HepG2 (cell line): Measurements from ENCODE around the gene C1QBP. TPM values are rescaled to one million over a fixed set of nuclear protein-coding genes. Genes with fewer than 3 reads are reported as not detected.

ENCODE experiments used
- DR1 ChIP-seq: sonication (generic); formaldehyde crosslinking; IDR thresholded peaks from 2 replicates; pipeline ENCODE4 v1.8.0; 2021; ENCODE audit warnings: mild to moderate bottlenecking, missing genetic modification reagents, inconsistent platforms
- EP300 ChIP-seq, 3 experiments: sonication (generic) in 1 of 3; formaldehyde crosslinking in 1 of 3; IDR thresholded peaks; 2 replicates each; pipeline versions ENCODE4 v1.5.1 to v1.6.1; 2011 to 2020; ENCODE audit warnings: low read depth in 2 of 3, low read length in 2 of 3, borderline replicate concordance in 1 of 3, improper control_type of control experiment in 1 of 3, mild to moderate bottlenecking in 1 of 3, missing genetic modification reagents in 1 of 3, moderate library complexity in 1 of 3
- GABPA ChIP-seq, 2 experiments: IDR thresholded peaks; 2 replicates each; pipeline ENCODE4 v1.6.1; 2011 to 2016; ENCODE audit warnings: low read depth in 2 of 2, low read length in 1 of 2, missing biosample characterization in 1 of 2, missing genetic modification characterization in 1 of 2
- HMG20B ChIP-seq: conservative IDR thresholded peaks from 2 replicates; pipeline ENCODE4 v1.6.1; 2016; ENCODE audit warnings: missing genetic modification reagents, missing compliant biosample characterization
- HOXA5 ChIP-seq: sonication (generic); formaldehyde crosslinking; IDR thresholded peaks from 2 replicates; pipeline ENCODE4 v1.4.0; 2020; ENCODE audit warnings: missing genetic modification reagents
- KAT2B ChIP-seq: fragments of 150-350 bp; IDR thresholded peaks from 2 replicates; pipeline ENCODE4 v1.6.1; 2014; ENCODE audit warnings: low read depth, low read length, borderline replicate concordance
- KAT7 ChIP-seq: IDR thresholded peaks from 2 replicates; pipeline ENCODE4 v1.6.1; 2018; ENCODE audit warnings: borderline replicate concordance, missing compliant biosample characterization
- NFE2L2 ChIP-seq: fragments of 150-350 bp; IDR thresholded peaks from 2 replicates; pipeline ENCODE4 v1.6.1; 2014; ENCODE audit warnings: low read length
- PHF21A ChIP-seq: sonication (generic); formaldehyde crosslinking; IDR thresholded peaks from 2 replicates; pipeline ENCODE4 v1.5.0; 2020; ENCODE audit warnings: mild to moderate bottlenecking, missing genetic modification reagents
- POLR2AphosphoS2 ChIP-seq: IDR thresholded peaks from 2 replicates; pipeline ENCODE4 v1.6.1; 2011; ENCODE audit warnings: low read depth, low read length, improper control_type of control experiment
- ZC3H4 ChIP-seq: sonication (generic); formaldehyde crosslinking; IDR thresholded peaks from 2 replicates; pipeline ENCODE4 v1.4.0; 2020; ENCODE audit warnings: missing genetic modification reagents, borderline replicate concordance
- ZNF12 ChIP-seq: sonication (generic); formaldehyde crosslinking; IDR thresholded peaks from 2 replicates; pipeline ENCODE4 v1.5.0; 2020; ENCODE audit warnings: missing genetic modification reagents
- ZNF329 ChIP-seq: sonication (generic); formaldehyde crosslinking; IDR thresholded peaks from 2 replicates; pipeline ENCODE4 v1.9.0; 2021; ENCODE audit warnings: low read depth, mild to moderate bottlenecking, missing genetic modification reagents
- ZNF772 ChIP-seq: sonication (generic); formaldehyde crosslinking; IDR thresholded peaks from 2 replicates; pipeline ENCODE4 v1.5.0; 2020; ENCODE audit warnings: mild to moderate bottlenecking, missing genetic modification reagents
- ZNF879 ChIP-seq: sonication (generic); formaldehyde crosslinking; IDR thresholded peaks from 2 replicates; pipeline ENCODE4 v1.8.1; 2023; ENCODE audit warnings: missing genetic modification reagents
- ZNF883 ChIP-seq: sonication (generic); formaldehyde crosslinking; IDR thresholded peaks from 2 replicates; pipeline ENCODE4 v1.5.1; 2020; ENCODE audit warnings: mild to moderate bottlenecking, missing genetic modification reagents; ENCODE audit errors: not compliant biosample characterization
- ZSCAN9 ChIP-seq: IDR thresholded peaks from 2 replicates; pipeline ENCODE4 v1.6.1; 2016; ENCODE audit warnings: borderline replicate concordance
- polyA plus RNA-seq, 8 experiments: library from polyadenylated mRNA; depleted of rRNA in 3 of 8; stranded (reverse) in 7 of 8; unstranded in 1 of 8; fragments of >200 nt; fragmentation: Illumina TruSeq in 4 of 8; extraction: Trizol in 4 of 8; gene quantifications; 2 replicates each; pipeline versions ENCODE4 v1.2.1 to v1.2.3, GENCODE V29; 2011 to 2016; ENCODE audit warnings: low read depth in 4 of 8, missing spikeins in 1 of 8, mixed read lengths in 1 of 8; ENCODE audit not compliant: insufficient read depth in 1 of 8
- total RNA-seq, 5 experiments: library from RNA; depleted of rRNA; stranded (reverse); fragments of >200 nt; fragmentation: Illumina TruSeq; extraction: Trizol; gene quantifications; 2 replicates each; pipeline ENCODE4 v1.2.3, GENCODE V29; 2016; ENCODE audit warnings: low read depth in 1 of 5
- TF ChIP-seq, protein P1 (sequence below): sonication (generic); formaldehyde crosslinking; IDR thresholded peaks from 2 replicates; pipeline ENCODE4 v1.8.0; 2022; ENCODE audit warnings: mild to moderate bottlenecking, missing genetic modification reagents; ENCODE audit not compliant: insufficient replicate concordance
- TF ChIP-seq, protein P2 (sequence below): sonication (generic); formaldehyde crosslinking; IDR thresholded peaks from 2 replicates; pipeline ENCODE4 v1.4.0; 2020; ENCODE audit warnings: missing genetic modification reagents, borderline replicate concordance
- TF ChIP-seq, protein P3 (sequence below): sonication (generic); formaldehyde crosslinking; IDR thresholded peaks from 2 replicates; pipeline ENCODE4 v1.4.0; 2020; ENCODE audit warnings: missing genetic modification reagents
- TF ChIP-seq, protein P4 (sequence below): IDR thresholded peaks from 2 replicates; pipeline ENCODE4 v1.6.1; 2016; ENCODE audit warnings: mild to moderate bottlenecking, missing biosample characterization, missing genetic modification reagents

C1QBP gene
- total and polyA plus RNA-seq, 2 of the 13 experiments (the other 11 are each of a cell fraction or from before 2014, with no cell fraction given): 219 to 680 TPM

DNA sequence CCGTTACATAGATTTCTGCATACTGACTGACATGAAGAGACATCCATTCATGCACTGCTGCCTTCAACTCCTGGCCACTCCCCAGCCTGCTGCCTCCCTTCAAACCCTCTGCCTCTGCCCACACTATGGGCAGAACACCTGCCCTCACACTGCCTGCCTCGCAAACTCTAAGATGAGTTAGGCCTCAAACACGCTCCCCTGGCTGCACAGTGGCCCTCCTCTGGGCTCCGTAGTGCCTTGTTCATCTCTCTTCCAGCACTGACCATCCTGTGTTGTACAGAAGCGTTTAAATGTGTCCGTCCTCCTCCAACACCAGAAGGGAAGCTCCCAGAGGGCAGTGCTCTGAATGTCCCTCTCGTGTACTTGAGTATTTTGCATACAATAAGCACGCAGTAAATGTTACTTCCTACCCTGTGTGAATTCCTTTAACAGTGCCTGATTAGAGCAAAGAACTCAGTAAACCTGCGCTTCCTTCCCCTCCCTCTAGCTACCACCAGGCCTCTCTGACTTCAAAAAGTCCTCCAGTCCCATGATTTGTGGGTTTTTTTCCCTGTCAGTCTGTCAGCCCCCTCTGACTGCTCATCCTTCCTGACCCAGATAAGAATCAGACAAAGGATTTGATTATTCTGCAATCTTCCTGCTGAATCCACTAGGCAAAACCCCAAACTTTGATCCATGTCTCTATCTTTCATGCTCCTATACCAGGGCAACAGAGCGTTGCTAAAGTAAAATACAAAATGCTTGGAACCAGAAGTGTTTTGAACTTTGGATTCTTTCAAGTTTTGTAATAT, 26.0 kb upstream of the C1QBP start (continued):
- TF ChIP-seq, protein P1, sequence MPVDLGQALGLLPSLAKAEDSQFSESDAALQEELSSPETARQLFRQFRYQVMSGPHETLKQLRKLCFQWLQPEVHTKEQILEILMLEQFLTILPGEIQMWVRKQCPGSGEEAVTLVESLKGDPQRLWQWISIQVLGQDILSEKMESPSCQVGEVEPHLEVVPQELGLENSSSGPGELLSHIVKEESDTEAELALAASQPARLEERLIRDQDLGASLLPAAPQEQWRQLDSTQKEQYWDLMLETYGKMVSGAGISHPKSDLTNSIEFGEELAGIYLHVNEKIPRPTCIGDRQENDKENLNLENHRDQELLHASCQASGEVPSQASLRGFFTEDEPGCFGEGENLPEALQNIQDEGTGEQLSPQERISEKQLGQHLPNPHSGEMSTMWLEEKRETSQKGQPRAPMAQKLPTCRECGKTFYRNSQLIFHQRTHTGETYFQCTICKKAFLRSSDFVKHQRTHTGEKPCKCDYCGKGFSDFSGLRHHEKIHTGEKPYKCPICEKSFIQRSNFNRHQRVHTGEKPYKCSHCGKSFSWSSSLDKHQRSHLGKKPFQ (CRISPR knock-in tag): no peak
- TF ChIP-seq ZC3H4 (no peak), ZSCAN9 (CRISPR knock-in tag) (no peak), ZNF12 (no peak), HOXA5 (CRISPR knock-in tag) (no peak), ZNF879 (CRISPR knock-in tag) (no peak), EP300 (IDR thresholded peaks at IDR 0.05; ENCODE audit: low read depth in 2 of 2, low read length in 2 of 2) (peak in 1 of 2 experiments; percentile 35; a peak in 1 of 4 replicates), EP300 (CRISPR knock-in tag; IDR thresholded peaks at IDR 0.05; ENCODE audit: borderline replicate concordance) (0 out of 2 replicates have a peak, but pooled peaks have one; percentile 8), PHF21A (CRISPR knock-in tag) (peak; percentile 73; the same call in 1 of the 2 replicates), ZNF883 (CRISPR knock-in tag) (no peak), GABPA (IDR thresholded peaks at IDR 0.05; ENCODE audit: low read depth, low read length) (no peak), GABPA (CRISPR knock-in tag; IDR thresholded peaks at IDR 0.05; ENCODE audit: low read depth) (no peak), ZNF329 (no peak), NFE2L2 (no peak), KAT7 (CRISPR knock-in tag) (no peak), HMG20B (no peak), ZNF772 (CRISPR knock-in tag) (no peak), DR1 (CRISPR knock-in tag) (no peak), KAT2B (no peak), POLR2AphosphoS2 (no peak)
- TF ChIP-seq, protein P2, sequence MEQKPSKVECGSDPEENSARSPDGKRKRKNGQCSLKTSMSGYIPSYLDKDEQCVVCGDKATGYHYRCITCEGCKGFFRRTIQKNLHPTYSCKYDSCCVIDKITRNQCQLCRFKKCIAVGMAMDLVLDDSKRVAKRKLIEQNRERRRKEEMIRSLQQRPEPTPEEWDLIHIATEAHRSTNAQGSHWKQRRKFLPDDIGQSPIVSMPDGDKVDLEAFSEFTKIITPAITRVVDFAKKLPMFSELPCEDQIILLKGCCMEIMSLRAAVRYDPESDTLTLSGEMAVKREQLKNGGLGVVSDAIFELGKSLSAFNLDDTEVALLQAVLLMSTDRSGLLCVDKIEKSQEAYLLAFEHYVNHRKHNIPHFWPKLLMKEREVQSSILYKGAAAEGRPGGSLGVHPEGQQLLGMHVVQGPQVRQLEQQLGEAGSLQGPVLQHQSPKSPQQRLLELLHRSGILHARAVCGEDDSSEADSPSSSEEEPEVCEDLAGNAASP (CRISPR knock-in tag): no peak
- TF ChIP-seq, protein P3, sequence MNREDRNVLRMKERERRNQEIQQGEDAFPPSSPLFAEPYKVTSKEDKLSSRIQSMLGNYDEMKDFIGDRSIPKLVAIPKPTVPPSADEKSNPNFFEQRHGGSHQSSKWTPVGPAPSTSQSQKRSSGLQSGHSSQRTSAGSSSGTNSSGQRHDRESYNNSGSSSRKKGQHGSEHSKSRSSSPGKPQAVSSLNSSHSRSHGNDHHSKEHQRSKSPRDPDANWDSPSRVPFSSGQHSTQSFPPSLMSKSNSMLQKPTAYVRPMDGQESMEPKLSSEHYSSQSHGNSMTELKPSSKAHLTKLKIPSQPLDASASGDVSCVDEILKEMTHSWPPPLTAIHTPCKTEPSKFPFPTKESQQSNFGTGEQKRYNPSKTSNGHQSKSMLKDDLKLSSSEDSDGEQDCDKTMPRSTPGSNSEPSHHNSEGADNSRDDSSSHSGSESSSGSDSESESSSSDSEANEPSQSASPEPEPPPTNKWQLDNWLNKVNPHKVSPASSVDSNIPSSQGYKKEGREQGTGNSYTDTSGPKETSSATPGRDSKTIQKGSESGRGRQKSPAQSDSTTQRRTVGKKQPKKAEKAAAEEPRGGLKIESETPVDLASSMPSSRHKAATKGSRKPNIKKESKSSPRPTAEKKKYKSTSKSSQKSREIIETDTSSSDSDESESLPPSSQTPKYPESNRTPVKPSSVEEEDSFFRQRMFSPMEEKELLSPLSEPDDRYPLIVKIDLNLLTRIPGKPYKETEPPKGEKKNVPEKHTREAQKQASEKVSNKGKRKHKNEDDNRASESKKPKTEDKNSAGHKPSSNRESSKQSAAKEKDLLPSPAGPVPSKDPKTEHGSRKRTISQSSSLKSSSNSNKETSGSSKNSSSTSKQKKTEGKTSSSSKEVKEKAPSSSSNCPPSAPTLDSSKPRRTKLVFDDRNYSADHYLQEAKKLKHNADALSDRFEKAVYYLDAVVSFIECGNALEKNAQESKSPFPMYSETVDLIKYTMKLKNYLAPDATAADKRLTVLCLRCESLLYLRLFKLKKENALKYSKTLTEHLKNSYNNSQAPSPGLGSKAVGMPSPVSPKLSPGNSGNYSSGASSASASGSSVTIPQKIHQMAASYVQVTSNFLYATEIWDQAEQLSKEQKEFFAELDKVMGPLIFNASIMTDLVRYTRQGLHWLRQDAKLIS (CRISPR knock-in tag): no peak
- TF ChIP-seq, protein P4, sequence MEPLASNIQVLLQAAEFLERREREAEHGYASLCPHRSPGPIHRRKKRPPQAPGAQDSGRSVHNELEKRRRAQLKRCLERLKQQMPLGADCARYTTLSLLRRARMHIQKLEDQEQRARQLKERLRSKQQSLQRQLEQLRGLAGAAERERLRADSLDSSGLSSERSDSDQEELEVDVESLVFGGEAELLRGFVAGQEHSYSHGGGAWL (CRISPR knock-in tag): no peak
